WTC11 (cell line): ENCODE data around the gene WARS2. TPM values are rescaled to one million over a fixed set of nuclear protein-coding genes. Genes with fewer than 3 reads are reported as not detected.

Experiments
- ATAC-seq: fragments of 200-7000 bp; cut with Tn5 transposase; 2 replicates; pipeline ENCODE4 v1.10.0; 2021; ENCODE audit warnings: mild to moderate bottlenecking, moderate library complexity
- CTCF ChIA-PET: fragments of 300-600 bp; sonication (Branson Sonifier 250); formaldehyde crosslinking; loops from one replicate; lab custom pipeline; 2021; ENCODE audit warnings: antibody characterized with exemption; lab: Charles Lee
- POLR2A ChIA-PET: fragments of 350-600 bp; sonication (Branson Sonifier 250); formaldehyde crosslinking; loops from one replicate; lab custom pipeline; 2021; ENCODE audit warnings: antibody characterized with exemption; lab: Charles Lee
- DNase-seq: peaks from one replicate; pipeline ENCODE4 v3.0.0; 2021; ENCODE audit warnings: low spot score
- H3K27ac Mint-ChIP-seq: 2 replicates; pipeline ENCODE4 v1.8.0; 2021; ENCODE audit warnings: mixed read lengths
- H3K27me3 Mint-ChIP-seq: 2 replicates; pipeline ENCODE4 v1.8.0; 2021; ENCODE audit warnings: low read depth, mild to moderate bottlenecking, moderate library complexity, mixed read lengths
- H3K36me3 Mint-ChIP-seq: 2 replicates; pipeline ENCODE4 v1.8.0; 2021; ENCODE audit warnings: mixed read lengths
- H3K4me1 Mint-ChIP-seq: 2 replicates; pipeline ENCODE4 v1.8.0; 2022; ENCODE audit warnings: mixed read lengths
- H3K4me3 Mint-ChIP-seq: 2 replicates; pipeline ENCODE4 v1.8.0; 2021; ENCODE audit warnings: mild to moderate bottlenecking, moderate library complexity, mixed read lengths
- H3K9me3 Mint-ChIP-seq: 2 replicates; pipeline ENCODE4 v1.8.0; 2021; ENCODE audit warnings: mixed read lengths
- AR ChIP-seq: fragments of 250-450 bp; sonication (Bioruptor Pico); IDR thresholded peaks from 2 replicates; pipeline ENCODE4 v1.9.0; 2021; ENCODE audit warnings: mild to moderate bottlenecking
- CTCF ChIP-seq: fragments of 200-600 bp; IDR thresholded peaks from 2 replicates; pipeline ENCODE4 v1.8.0; 2022; ENCODE audit warnings: antibody characterized with exemption
- E2F1 ChIP-seq: sonication (generic); formaldehyde crosslinking; IDR thresholded peaks from 2 replicates; pipeline ENCODE4 v1.8.0; 2022; ENCODE audit warnings: mild to moderate bottlenecking, missing genetic modification reagents
- E2F5 ChIP-seq: sonication (generic); formaldehyde crosslinking; IDR thresholded peaks from 2 replicates; pipeline ENCODE4 v1.8.1; 2022; ENCODE audit warnings: mild to moderate bottlenecking, moderate library complexity, missing genetic modification reagents
- FOXJ3 ChIP-seq: sonication (generic); formaldehyde crosslinking; IDR thresholded peaks from 2 replicates; pipeline ENCODE4 v1.9.0; 2021; ENCODE audit warnings: missing genetic modification reagents, mild to moderate bottlenecking, borderline replicate concordance
- FOXK1 ChIP-seq: sonication (generic); formaldehyde crosslinking; IDR thresholded peaks from 2 replicates; pipeline ENCODE4 v1.8.0; 2022; ENCODE audit warnings: mild to moderate bottlenecking, moderate library complexity, missing genetic modification reagents
- FOXP4 ChIP-seq: sonication (generic); formaldehyde crosslinking; IDR thresholded peaks from 2 replicates; pipeline ENCODE4 v1.8.0; 2022; ENCODE audit warnings: mild to moderate bottlenecking, missing genetic modification reagents
- MAX ChIP-seq: sonication (generic); formaldehyde crosslinking; IDR thresholded peaks from 2 replicates; pipeline ENCODE4 v1.8.0; 2022; ENCODE audit warnings: mild to moderate bottlenecking, missing genetic modification reagents
- MLX ChIP-seq: sonication (generic); formaldehyde crosslinking; IDR thresholded peaks from 2 replicates; pipeline ENCODE4 v1.8.1; 2023; ENCODE audit warnings: mild to moderate bottlenecking, missing genetic modification reagents, moderate library complexity
- MYBL2 ChIP-seq: sonication (generic); formaldehyde crosslinking; IDR thresholded peaks from 2 replicates; pipeline ENCODE4 v1.8.1; 2023; ENCODE audit warnings: mild to moderate bottlenecking, moderate library complexity, missing genetic modification reagents
- NR3C1 ChIP-seq: sonication (generic); formaldehyde crosslinking; conservative IDR thresholded peaks from 2 replicates; pipeline ENCODE4 v1.8.1; 2023; ENCODE audit warnings: low read depth, mild to moderate bottlenecking, missing genetic modification reagents
- SOX15 ChIP-seq: fragments of 250-450 bp; sonication (Bioruptor Pico); IDR thresholded peaks from 2 replicates; pipeline ENCODE4 v1.9.0; 2021; ENCODE audit warnings: mild to moderate bottlenecking
- STAT6 ChIP-seq: sonication (generic); formaldehyde crosslinking; conservative IDR thresholded peaks from 2 replicates; pipeline ENCODE4 v1.8.1; 2023; ENCODE audit warnings: mild to moderate bottlenecking, low read depth, missing genetic modification reagents, moderate library complexity
- TEAD1 ChIP-seq: sonication (generic); formaldehyde crosslinking; IDR thresholded peaks from 2 replicates; pipeline ENCODE4 v1.8.0; 2022; ENCODE audit warnings: mild to moderate bottlenecking, missing genetic modification reagents
- ZNF232 ChIP-seq: sonication (generic); formaldehyde crosslinking; IDR thresholded peaks from 2 replicates; pipeline ENCODE4 v1.8.0; 2022; ENCODE audit warnings: mild to moderate bottlenecking, missing genetic modification reagents
- ZNF263 ChIP-seq: sonication (generic); formaldehyde crosslinking; IDR thresholded peaks from 2 replicates; pipeline ENCODE4 v1.8.1; 2022; ENCODE audit warnings: low read depth, mild to moderate bottlenecking, moderate library complexity, missing genetic modification reagents
- total RNA-seq: library from RNA; stranded (reverse); gene quantifications from 3 replicates; pipeline ENCODE4 v1.2.3, GENCODE V29; 2021

WARS2 gene
- total RNA-seq, 1 experiment from 2014 or later = 9.3 TPM

GRCh38 chr1:119186471-119186870, 46.0 kb upstream of the WARS2 start (continued):
- no peak for TF ChIP-seq CTCF
- no peak for TF ChIP-seq SOX15 (CRISPR knock-in tag)
- no peak for TF ChIP-seq FOXJ3 (CRISPR knock-in tag)
- TF ChIP-seq AR (CRISPR knock-in tag) = no peak
- TF ChIP-seq NR3C1 = no peak
- TF ChIP-seq MLX (CRISPR knock-in tag) = no peak

GRCh38 chr1:119184972-119185371, 44.5 kb upstream of the WARS2 start:
- Mint-ChIP-seq H3K4me3 (no peak overlapping the region), H3K36me3 (peaks cover 4% of the 10 kb centered on the region; the same call in 1 of the 2 replicates), H3K4me1 (no peaks in the 10 kb centered on the region), H3K27me3 (no peaks in the 10 kb centered on the region), H3K9me3 (peaks cover 7% of the 10 kb centered on the region), H3K27ac (no peak overlapping the region)
- ATAC-seq (no peak), DNase-seq (no peak)
- TF ChIP-seq AR (CRISPR knock-in tag) (no peak), E2F5 (CRISPR knock-in tag) (no peak), MLX (CRISPR knock-in tag) (no peak), SOX15 (CRISPR knock-in tag) (no peak), FOXK1 (no peak)
- CTCF ChIA-PET = no interaction called here
- POLR2A ChIA-PET = no interaction called here

- DNase-seq = no peak
- ChIA-PET CTCF (interaction anchor here (0.7 kb wide), 1 partner anchor 148 kb away, joined by 3 read pairs; no protein-coding TSS in a partner anchor), POLR2A (no interaction called here)
- Mint-ChIP-seq H3K36me3 (peaks cover 28% of the 10 kb centered on the region), H3K9me3 (peaks cover 27% of the 10 kb centered on the region), H3K27ac (no peak overlapping the region), H3K27me3 (peaks cover 14% of the 10 kb centered on the region), H3K4me3 (no peak overlapping the region), H3K4me1 (no peaks in the 10 kb centered on the region)
- no peak for ATAC-seq
- TF ChIP-seq MAX (CRISPR knock-in tag) (no peak), E2F1 (no peak), ZNF263 (no peak), TEAD1 (CRISPR knock-in tag) (no peak), STAT6 (CRISPR knock-in tag) (no peak), ZNF232 (no peak), MYBL2 (CRISPR knock-in tag) (no peak), FOXP4 (no peak)
Measured at GRCh38 chr1:119181218-119181617, 40.8 kb upstream of the WARS2 start.
